LNCaP clone FGC (cell line): ENCODE results near the gene RNASEL.

Experiments used
- DNase-seq: peaks from one replicate; pipeline ENCODE4 v3.0.0-alpha.2; 2011; ENCODE audit warnings: low read depth
- H3K4me3 ChIP-seq: 2 replicates; pipeline ENCODE4 v1.5.1; 2011; ENCODE audit warnings: mild to moderate bottlenecking, low read depth, low read length, control low read depth
- CTCF ChIP-seq: IDR thresholded peaks from 2 replicates; pipeline ENCODE4 v1.5.1; 2012; ENCODE audit warnings: mild to moderate bottlenecking; ENCODE audit not compliant: control insufficient read depth, insufficient read depth; ENCODE audit errors: extremely low read depth

The RNASEL gene

GRCh38 chr1:182611787-182612186, 22.7 kb upstream of the RNASEL start:
- DNase-seq = no peak
- TF ChIP-seq CTCF = no peak
- H3K4me3 ChIP-seq = no peak overlapping the region

- no peak for DNase-seq
- no peak overlapping the region for H3K4me3 ChIP-seq
- no peak for TF ChIP-seq CTCF
Measured at GRCh38 chr1:182611326-182611725, 22.3 kb upstream of the RNASEL start.

GRCh38 chr1:182610606-182611194, 21.6 kb upstream of the RNASEL start:
- no peak for DNase-seq
- TF ChIP-seq CTCF = no peak
- no peak overlapping the region for H3K4me3 ChIP-seq

- no peak for DNase-seq
- H3K4me3 ChIP-seq = no peak overlapping the region
- TF ChIP-seq CTCF = no peak
Measured at GRCh38 chr1:182608845-182609610, 20.0 kb upstream of the RNASEL start.

GRCh38 chr1:182608236-182608635, 19.2 kb upstream of the RNASEL start:
- DNase-seq = no peak
- H3K4me3 ChIP-seq = no peak overlapping the region
- TF ChIP-seq CTCF = no peak

- TF ChIP-seq CTCF = no peak
- no peak for DNase-seq
- H3K4me3 ChIP-seq = no peak overlapping the region
Measured at GRCh38 chr1:182607566-182607965, 18.5 kb upstream of the RNASEL start.
